ENCODE results near the gene PSMD11. TPM values are rescaled to one million over a fixed set of nuclear protein-coding genes. Genes with fewer than 3 reads are reported as not detected.

PSMD11 gene
- total RNA-seq, 2 donors from 2014 or later = 164 to 168 TPM

- Mint-ChIP-seq H3K9me3 (no peaks in the 10 kb centered on the region), H3K36me3 (ENCODE audit: low read depth) (peaks cover 82% of the 10 kb centered on the region), H3K4me1 (no peaks in the 10 kb centered on the region), H3K27ac (no peak overlapping the region), H3K4me3 (no peak overlapping the region), H3K27me3 (ENCODE audit: insufficient read depth) (no peaks in the 10 kb centered on the region)
- WGBS, 2 experiments (ENCODE audit: insufficient coverage in 1 of 2, insufficient read length in 1 of 2) = 99 to 100% methylated on average over 2 to 4 of the region's 4 CpGs
- no peak overlapping the region for H3K4me3 ChIP-seq (ENCODE audit: low read length)
- H3K36me3 ChIP-seq (ENCODE audit: control insufficient read depth, insufficient read depth, low read length) = peaks cover 92% of the 10 kb centered on the region
- no peak overlapping the region for H3K27ac ChIP-seq (ENCODE audit: low read depth, low read length)
- TF ChIP-seq, protein P1, sequence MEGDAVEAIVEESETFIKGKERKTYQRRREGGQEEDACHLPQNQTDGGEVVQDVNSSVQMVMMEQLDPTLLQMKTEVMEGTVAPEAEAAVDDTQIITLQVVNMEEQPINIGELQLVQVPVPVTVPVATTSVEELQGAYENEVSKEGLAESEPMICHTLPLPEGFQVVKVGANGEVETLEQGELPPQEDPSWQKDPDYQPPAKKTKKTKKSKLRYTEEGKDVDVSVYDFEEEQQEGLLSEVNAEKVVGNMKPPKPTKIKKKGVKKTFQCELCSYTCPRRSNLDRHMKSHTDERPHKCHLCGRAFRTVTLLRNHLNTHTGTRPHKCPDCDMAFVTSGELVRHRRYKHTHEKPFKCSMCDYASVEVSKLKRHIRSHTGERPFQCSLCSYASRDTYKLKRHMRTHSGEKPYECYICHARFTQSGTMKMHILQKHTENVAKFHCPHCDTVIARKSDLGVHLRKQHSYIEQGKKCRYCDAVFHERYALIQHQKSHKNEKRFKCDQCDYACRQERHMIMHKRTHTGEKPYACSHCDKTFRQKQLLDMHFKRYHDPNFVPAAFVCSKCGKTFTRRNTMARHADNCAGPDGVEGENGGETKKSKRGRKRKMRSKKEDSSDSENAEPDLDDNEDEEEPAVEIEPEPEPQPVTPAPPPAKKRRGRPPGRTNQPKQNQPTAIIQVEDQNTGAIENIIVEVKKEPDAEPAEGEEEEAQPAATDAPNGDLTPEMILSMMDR (conservative IDR thresholded peaks at IDR 0.05) = no peak
- H3K4me1 ChIP-seq (ENCODE audit: control insufficient read depth, insufficient read depth, low read length) = no peaks in the 10 kb centered on the region
- peak; percentile 26 for DNase-seq
- no peaks in the 10 kb centered on the region for H3K9me3 ChIP-seq (ENCODE audit: control insufficient read depth, low read length)
- H3K27me3 ChIP-seq (ENCODE audit: control insufficient read depth, insufficient read depth, low read length, poor library complexity, severe bottlenecking) = no peaks in the 10 kb centered on the region
- no peak overlapping the region for H3K9ac ChIP-seq (ENCODE audit: extremely low read depth, low read length, poor library complexity, severe bottlenecking)
These were observed 27.3 kb downstream of the PSMD11 start for GRCh38 chr17:32471652-32472051.

DNA sequence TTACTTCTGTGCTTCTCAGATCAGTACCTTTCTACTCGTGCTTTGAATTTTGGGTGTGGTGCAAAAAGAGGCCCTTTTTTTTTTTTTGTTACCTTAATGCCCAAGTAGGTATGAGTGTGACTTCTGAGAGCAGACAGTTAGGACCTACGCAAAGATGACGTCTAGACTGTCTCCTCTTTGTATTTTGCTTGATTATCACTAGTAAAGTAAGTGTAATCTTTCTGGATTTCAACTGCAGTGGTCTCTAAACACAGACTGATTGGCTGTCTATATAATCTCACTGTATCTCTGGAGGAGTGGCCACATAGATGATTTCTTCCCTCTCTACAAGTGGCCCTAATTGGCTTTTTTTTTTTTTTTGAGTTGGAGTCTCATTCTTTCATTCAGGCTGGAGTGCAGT is 30.9 kb downstream of the PSMD11 start:
- Mint-ChIP-seq H3K27me3 (ENCODE audit: insufficient read depth) (no peaks in the 10 kb centered on the region), H3K4me3 (no peak overlapping the region), H3K9me3 (no peaks in the 10 kb centered on the region), H3K4me1 (no peaks in the 10 kb centered on the region), H3K27ac (no peak overlapping the region), H3K36me3 (ENCODE audit: low read depth) (peaks cover 80% of the 10 kb centered on the region)
- no peaks in the 10 kb centered on the region for H3K4me1 ChIP-seq (ENCODE audit: control insufficient read depth, insufficient read depth, low read length)
- no peaks in the 10 kb centered on the region for H3K9me3 ChIP-seq (ENCODE audit: control insufficient read depth, low read length)
- no peak overlapping the region for H3K9ac ChIP-seq (ENCODE audit: extremely low read depth, low read length, poor library complexity, severe bottlenecking)
- no peak overlapping the region for H3K4me3 ChIP-seq (ENCODE audit: low read length)
- DNase-seq = no peak
- H3K27ac ChIP-seq (ENCODE audit: low read depth, low read length) = no peak overlapping the region
- no peaks in the 10 kb centered on the region for H3K27me3 ChIP-seq (ENCODE audit: control insufficient read depth, insufficient read depth, low read length, poor library complexity, severe bottlenecking)
- peaks cover 94% of the 10 kb centered on the region for H3K36me3 ChIP-seq (ENCODE audit: control insufficient read depth, insufficient read depth, low read length)
- TF ChIP-seq, protein P1 (conservative IDR thresholded peaks at IDR 0.05) = no peak
- WGBS, 2 experiments (ENCODE audit: insufficient coverage in 1 of 2, insufficient read length in 1 of 2) = 89 to 100% methylated on average over 2 to 3 of the region's 3 CpGs

GRCh38 chr17:32477220-32477619 is 32.9 kb downstream of the PSMD11 start:
- 95 to 98% methylated on average over 7 to 8 of the region's 8 CpGs for WGBS, 2 experiments (ENCODE audit: insufficient coverage in 1 of 2, insufficient read length in 1 of 2)
- TF ChIP-seq, protein P1 (conservative IDR thresholded peaks at IDR 0.05) = no peak
- no peak overlapping the region for H3K4me3 ChIP-seq (ENCODE audit: low read length)

More at GRCh38 chr17:32477220-32477619, 32.9 kb downstream of the PSMD11 start:
- no peaks in the 10 kb centered on the region for H3K27me3 Mint-ChIP-seq (ENCODE audit: insufficient read depth)
- Histone ChIP-seq H3K27ac (ENCODE audit: low read depth, low read length) (no peak overlapping the region), H3K36me3 (ENCODE audit: control insufficient read depth, insufficient read depth, low read length) (peaks cover 92% of the 10 kb centered on the region), H3K9ac (ENCODE audit: extremely low read depth, low read length, poor library complexity, severe bottlenecking) (no peak overlapping the region), H3K9me3 (ENCODE audit: control insufficient read depth, low read length) (no peaks in the 10 kb centered on the region), H3K4me1 (ENCODE audit: control insufficient read depth, insufficient read depth, low read length) (no peaks in the 10 kb centered on the region), H3K27me3 (ENCODE audit: control insufficient read depth, insufficient read depth, low read length, poor library complexity, severe bottlenecking) (no peaks in the 10 kb centered on the region)
- no peak overlapping the region for H3K4me3 Mint-ChIP-seq
- H3K36me3 Mint-ChIP-seq (ENCODE audit: low read depth) = peaks cover 78% of the 10 kb centered on the region
- H3K27ac Mint-ChIP-seq = no peak overlapping the region
- DNase-seq = no peak
- no peaks in the 10 kb centered on the region for H3K4me1 Mint-ChIP-seq
- H3K9me3 Mint-ChIP-seq = no peaks in the 10 kb centered on the region

Measured in endodermal cell (in vitro differentiated cells).